ENCODE data around the gene ALDH3A1.

GRCh38 chr17:19726631-19727376 is 21.3 kb downstream of the ALDH3A1 start:
- no peak for TF ChIP-seq CEBPB (IDR thresholded peaks at IDR 0.05; ENCODE audit: low read depth, low read length)
- TF ChIP-seq CTCF (conservative IDR thresholded peaks at IDR 0.05; ENCODE audit: low read depth, low read length) = no peak
- TF ChIP-seq RFX5 (IDR thresholded peaks at IDR 0.05; ENCODE audit: low read depth, low read length) = no peak
- no peak for TF ChIP-seq POLR2A (IDR thresholded peaks at IDR 0.05; ENCODE audit: low read depth, low read length)
- no peak for TF ChIP-seq RCOR1 (IDR thresholded peaks at IDR 0.05; ENCODE audit: insufficient replicate concordance, low read length)
- no peak for TF ChIP-seq SMC3 (IDR thresholded peaks at IDR 0.05; ENCODE audit: low read depth, low read length)
- no peak for TF ChIP-seq USF2 (IDR thresholded peaks at IDR 0.05; ENCODE audit: low read depth, low read length)
- TF ChIP-seq, protein P1, sequence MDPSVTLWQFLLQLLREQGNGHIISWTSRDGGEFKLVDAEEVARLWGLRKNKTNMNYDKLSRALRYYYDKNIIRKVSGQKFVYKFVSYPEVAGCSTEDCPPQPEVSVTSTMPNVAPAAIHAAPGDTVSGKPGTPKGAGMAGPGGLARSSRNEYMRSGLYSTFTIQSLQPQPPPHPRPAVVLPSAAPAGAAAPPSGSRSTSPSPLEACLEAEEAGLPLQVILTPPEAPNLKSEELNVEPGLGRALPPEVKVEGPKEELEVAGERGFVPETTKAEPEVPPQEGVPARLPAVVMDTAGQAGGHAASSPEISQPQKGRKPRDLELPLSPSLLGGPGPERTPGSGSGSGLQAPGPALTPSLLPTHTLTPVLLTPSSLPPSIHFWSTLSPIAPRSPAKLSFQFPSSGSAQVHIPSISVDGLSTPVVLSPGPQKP (IDR thresholded peaks at IDR 0.05; ENCODE audit: borderline replicate concordance, low read depth, low read length) = no peak
